ENCODE measurements around the gene KCTD1.

DNA sequence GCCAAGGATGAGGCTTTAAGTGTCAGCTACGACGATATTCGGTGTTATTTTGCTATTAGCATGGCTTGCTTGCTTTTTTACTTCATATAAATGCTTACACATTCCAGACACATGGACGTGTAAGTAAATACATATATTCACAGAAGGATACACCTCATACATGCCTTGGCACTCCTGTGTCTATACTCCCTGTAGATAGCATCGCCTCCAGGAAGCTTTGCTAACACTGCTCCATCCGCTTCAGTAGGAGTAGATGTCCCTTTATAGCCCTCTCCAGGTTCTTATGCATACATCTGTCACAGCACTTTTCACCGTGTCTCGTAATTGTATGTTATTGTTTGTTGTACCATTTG, 27.5 kb upstream of the KCTD1 start:
- TF ChIP-seq JUND (IDR thresholded peaks at IDR 0.05; ENCODE audit: low read depth, low read length) = no peak
- TF ChIP-seq, protein P1, sequence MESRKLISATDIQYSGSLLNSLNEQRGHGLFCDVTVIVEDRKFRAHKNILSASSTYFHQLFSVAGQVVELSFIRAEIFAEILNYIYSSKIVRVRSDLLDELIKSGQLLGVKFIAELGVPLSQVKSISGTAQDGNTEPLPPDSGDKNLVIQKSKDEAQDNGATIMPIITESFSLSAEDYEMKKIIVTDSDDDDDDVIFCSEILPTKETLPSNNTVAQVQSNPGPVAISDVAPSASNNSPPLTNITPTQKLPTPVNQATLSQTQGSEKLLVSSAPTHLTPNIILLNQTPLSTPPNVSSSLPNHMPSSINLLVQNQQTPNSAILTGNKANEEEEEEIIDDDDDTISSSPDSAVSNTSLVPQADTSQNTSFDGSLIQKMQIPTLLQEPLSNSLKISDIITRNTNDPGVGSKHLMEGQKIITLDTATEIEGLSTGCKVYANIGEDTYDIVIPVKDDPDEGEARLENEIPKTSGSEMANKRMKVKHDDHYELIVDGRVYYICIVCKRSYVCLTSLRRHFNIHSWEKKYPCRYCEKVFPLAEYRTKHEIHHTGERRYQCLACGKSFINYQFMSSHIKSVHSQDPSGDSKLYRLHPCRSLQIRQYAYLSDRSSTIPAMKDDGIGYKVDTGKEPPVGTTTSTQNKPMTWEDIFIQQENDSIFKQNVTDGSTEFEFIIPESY (IDR thresholded peaks at IDR 0.05) = no peak
- no peak for TF ChIP-seq TCF7 (IDR thresholded peaks at IDR 0.05; ENCODE audit: borderline replicate concordance)
- no peak for TF ChIP-seq EP300 (IDR thresholded peaks at IDR 0.05; ENCODE audit: borderline replicate concordance in 1 of 2, control insufficient read depth in 1 of 2, low read depth in 2 of 2, low read length in 2 of 2)
- TF ChIP-seq EZH2 (IDR thresholded peaks at IDR 0.05; ENCODE audit: borderline replicate concordance, control insufficient read depth, low read depth, low read length) = no peak
- TF ChIP-seq SMC3 (IDR thresholded peaks at IDR 0.05; ENCODE audit: borderline replicate concordance, low read length) = no peak
- TF ChIP-seq, protein P2, sequence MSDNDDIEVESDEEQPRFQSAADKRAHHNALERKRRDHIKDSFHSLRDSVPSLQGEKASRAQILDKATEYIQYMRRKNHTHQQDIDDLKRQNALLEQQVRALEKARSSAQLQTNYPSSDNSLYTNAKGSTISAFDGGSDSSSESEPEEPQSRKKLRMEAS (IDR thresholded peaks at IDR 0.05; ENCODE audit: low read depth, low read length) = no peak
- no peak for TF ChIP-seq EGR1 (IDR thresholded peaks at IDR 0.05; ENCODE audit: borderline replicate concordance in 1 of 2, low read depth in 2 of 2, low read length in 2 of 2)
- TF ChIP-seq KAT2A (conservative IDR thresholded peaks at IDR 0.05; ENCODE audit: control insufficient read depth, low read depth, low read length) = no peak
- TF ChIP-seq FOS (IDR thresholded peaks at IDR 0.05; ENCODE audit: borderline replicate concordance, extremely low read depth, insufficient read length) = no peak
- no peak for TF ChIP-seq NFIC (IDR thresholded peaks at IDR 0.05; ENCODE audit: low read depth, low read length)
- TF ChIP-seq YY1 (IDR thresholded peaks at IDR 0.05; ENCODE audit: low read depth, low read length) = no peak
